ENCODE measurements around the gene NAPG. TPM values are rescaled to one million over a fixed set of nuclear protein-coding genes. Genes with fewer than 3 reads are reported as not detected.

Gene NAPG
- total RNA-seq, 2 donors from 2014 or later = 35.3 to 42.9 TPM

DNA sequence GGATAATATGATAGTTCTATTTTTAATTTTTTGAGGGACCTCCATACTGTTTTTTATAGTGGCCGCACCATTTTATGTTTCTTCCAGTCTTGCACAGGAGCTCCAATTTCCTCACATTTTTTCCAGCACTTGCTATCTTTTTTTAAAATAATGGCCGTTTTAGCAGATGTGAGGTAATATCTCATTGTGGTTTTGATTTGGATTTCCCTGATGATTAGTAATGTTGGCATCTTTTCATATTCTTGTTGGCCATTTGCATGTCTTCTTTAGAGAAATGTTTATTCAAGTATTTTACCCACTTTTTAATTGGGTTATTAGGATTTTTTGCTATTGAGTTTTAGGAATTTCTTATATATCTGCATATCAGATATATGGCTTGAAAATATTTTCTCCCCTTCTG is 29.9 kb upstream of the NAPG start:
- TF ChIP-seq, protein P1, sequence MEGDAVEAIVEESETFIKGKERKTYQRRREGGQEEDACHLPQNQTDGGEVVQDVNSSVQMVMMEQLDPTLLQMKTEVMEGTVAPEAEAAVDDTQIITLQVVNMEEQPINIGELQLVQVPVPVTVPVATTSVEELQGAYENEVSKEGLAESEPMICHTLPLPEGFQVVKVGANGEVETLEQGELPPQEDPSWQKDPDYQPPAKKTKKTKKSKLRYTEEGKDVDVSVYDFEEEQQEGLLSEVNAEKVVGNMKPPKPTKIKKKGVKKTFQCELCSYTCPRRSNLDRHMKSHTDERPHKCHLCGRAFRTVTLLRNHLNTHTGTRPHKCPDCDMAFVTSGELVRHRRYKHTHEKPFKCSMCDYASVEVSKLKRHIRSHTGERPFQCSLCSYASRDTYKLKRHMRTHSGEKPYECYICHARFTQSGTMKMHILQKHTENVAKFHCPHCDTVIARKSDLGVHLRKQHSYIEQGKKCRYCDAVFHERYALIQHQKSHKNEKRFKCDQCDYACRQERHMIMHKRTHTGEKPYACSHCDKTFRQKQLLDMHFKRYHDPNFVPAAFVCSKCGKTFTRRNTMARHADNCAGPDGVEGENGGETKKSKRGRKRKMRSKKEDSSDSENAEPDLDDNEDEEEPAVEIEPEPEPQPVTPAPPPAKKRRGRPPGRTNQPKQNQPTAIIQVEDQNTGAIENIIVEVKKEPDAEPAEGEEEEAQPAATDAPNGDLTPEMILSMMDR (conservative IDR thresholded peaks at IDR 0.05) = no peak
- Histone ChIP-seq H3K27me3 (ENCODE audit: control insufficient read depth, insufficient read depth, low read length, poor library complexity, severe bottlenecking) (no peaks in the 10 kb centered on the region), H3K36me3 (ENCODE audit: control insufficient read depth, insufficient read depth, low read length) (no peaks in the 10 kb centered on the region), H3K9me3 (ENCODE audit: control insufficient read depth, low read length) (peaks cover 5% of the 10 kb centered on the region), H3K9ac (ENCODE audit: extremely low read depth, low read length, poor library complexity, severe bottlenecking) (no peak overlapping the region), H3K27ac (ENCODE audit: low read depth, low read length) (no peak overlapping the region), H3K4me3 (ENCODE audit: low read length) (no peak overlapping the region), H3K4me1 (ENCODE audit: control insufficient read depth, insufficient read depth, low read length) (no peaks in the 10 kb centered on the region)
- no peak overlapping the region for H3K4me3 Mint-ChIP-seq
- no peak for DNase-seq
- WGBS, 2 experiments (ENCODE audit: insufficient coverage in 1 of 2, insufficient read length in 1 of 2) = 82 to 100% methylated on average over 1 to 2 of the region's 2 CpGs
- peaks cover 1% of the 10 kb centered on the region for H3K27me3 Mint-ChIP-seq (ENCODE audit: insufficient read depth)
- no peaks in the 10 kb centered on the region for H3K9me3 Mint-ChIP-seq
- H3K4me1 Mint-ChIP-seq = no peaks in the 10 kb centered on the region
- H3K36me3 Mint-ChIP-seq (ENCODE audit: low read depth) = no peaks in the 10 kb centered on the region
- no peak overlapping the region for H3K27ac Mint-ChIP-seq

DNA sequence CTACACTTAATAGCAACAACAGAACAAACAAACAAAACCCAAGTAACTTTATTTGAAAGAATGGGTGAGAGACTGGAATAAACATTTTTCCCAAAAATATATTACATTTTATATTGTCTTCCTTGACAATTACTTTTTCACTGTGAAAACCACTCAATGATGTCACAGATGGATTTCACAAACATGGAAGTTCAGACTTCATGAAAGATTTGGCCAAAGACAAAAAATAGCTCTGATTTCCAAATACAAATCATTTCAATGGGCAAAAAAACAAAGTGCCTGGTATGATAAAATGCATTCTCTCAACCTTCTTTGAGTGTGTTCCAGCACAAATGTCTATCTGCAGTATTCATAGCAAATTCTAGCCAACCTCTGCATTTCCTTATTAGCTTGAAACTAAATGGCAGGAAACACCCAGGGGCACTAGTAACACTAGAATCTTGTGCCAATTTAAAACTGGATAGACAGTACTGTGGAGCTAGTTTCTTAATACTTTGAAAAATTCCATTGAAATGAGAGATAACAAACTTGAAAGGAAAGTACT is 28.5 kb upstream of the NAPG start:
- H3K9ac ChIP-seq (ENCODE audit: extremely low read depth, low read length, poor library complexity, severe bottlenecking) = no peak overlapping the region
- peaks cover 3% of the 10 kb centered on the region for H3K27me3 Mint-ChIP-seq (ENCODE audit: insufficient read depth)
- H3K36me3 Mint-ChIP-seq (ENCODE audit: low read depth) = no peaks in the 10 kb centered on the region
- TF ChIP-seq, protein P1 (conservative IDR thresholded peaks at IDR 0.05) = no peak
- DNase-seq = no peak
- no peak overlapping the region for H3K4me3 ChIP-seq (ENCODE audit: low read length)
- H3K9me3 ChIP-seq (ENCODE audit: control insufficient read depth, low read length) = peaks cover 5% of the 10 kb centered on the region
- H3K27ac ChIP-seq (ENCODE audit: low read depth, low read length) = no peak overlapping the region
- H3K4me1 Mint-ChIP-seq = no peaks in the 10 kb centered on the region
- H3K9me3 Mint-ChIP-seq = no peaks in the 10 kb centered on the region
- no peaks in the 10 kb centered on the region for H3K27me3 ChIP-seq (ENCODE audit: control insufficient read depth, insufficient read depth, low read length, poor library complexity, severe bottlenecking)
- no peaks in the 10 kb centered on the region for H3K4me1 ChIP-seq (ENCODE audit: control insufficient read depth, insufficient read depth, low read length)
- H3K4me3 Mint-ChIP-seq = no peak overlapping the region
- H3K36me3 ChIP-seq (ENCODE audit: control insufficient read depth, insufficient read depth, low read length) = no peaks in the 10 kb centered on the region
- no peak overlapping the region for H3K27ac Mint-ChIP-seq

DNA sequence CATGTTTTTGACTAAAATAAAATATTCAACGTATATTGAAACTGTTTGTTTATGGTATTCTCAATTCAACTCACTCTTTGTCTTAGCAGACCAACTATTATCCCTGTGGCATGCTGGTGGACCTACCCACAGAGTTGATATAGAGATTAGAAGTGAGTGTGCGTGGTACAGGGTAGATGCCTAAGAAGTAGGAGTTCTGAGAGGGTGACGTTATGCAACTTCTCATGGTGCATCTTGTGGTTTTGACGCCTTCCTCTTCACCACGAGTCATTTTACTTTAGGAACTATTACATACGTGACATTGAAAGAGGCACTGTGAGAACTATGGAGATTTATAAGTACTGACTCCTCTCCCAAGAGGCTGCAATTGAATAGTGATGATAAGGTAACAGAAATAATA is 26.6 kb upstream of the NAPG start:
- Histone ChIP-seq H3K4me1 (ENCODE audit: control insufficient read depth, insufficient read depth, low read length) (no peaks in the 10 kb centered on the region), H3K9me3 (ENCODE audit: control insufficient read depth, low read length) (peaks cover 10% of the 10 kb centered on the region), H3K27me3 (ENCODE audit: control insufficient read depth, insufficient read depth, low read length, poor library complexity, severe bottlenecking) (no peaks in the 10 kb centered on the region), H3K9ac (ENCODE audit: extremely low read depth, low read length, poor library complexity, severe bottlenecking) (no peak overlapping the region), H3K4me3 (ENCODE audit: low read length) (no peak overlapping the region), H3K27ac (ENCODE audit: low read depth, low read length) (no peak overlapping the region), H3K36me3 (ENCODE audit: control insufficient read depth, insufficient read depth, low read length) (no peaks in the 10 kb centered on the region)
- peaks cover 6% of the 10 kb centered on the region for H3K27me3 Mint-ChIP-seq (ENCODE audit: insufficient read depth)
- DNase-seq = no peak
- WGBS, 2 experiments (ENCODE audit: insufficient coverage in 1 of 2, insufficient read length in 1 of 2) = 96 to 100% methylated on average over 2 to 5 of the region's 6 CpGs
- no peaks in the 10 kb centered on the region for H3K4me1 Mint-ChIP-seq
- TF ChIP-seq, protein P1 (conservative IDR thresholded peaks at IDR 0.05) = no peak
- no peak overlapping the region for H3K27ac Mint-ChIP-seq
- H3K9me3 Mint-ChIP-seq = no peaks in the 10 kb centered on the region
- no peaks in the 10 kb centered on the region for H3K36me3 Mint-ChIP-seq (ENCODE audit: low read depth)
- no peak overlapping the region for H3K4me3 Mint-ChIP-seq

Measured in endodermal cell (in vitro differentiated cells).